Right lobe of liver (tissue), 4 donors: ENCODE data around the gene FGR.

Source experiments
- CTCF ChIP-seq, 4 donors: fragments of 200-600 bp in 3 of 4; fragments of 450-650 bp in 1 of 4; IDR thresholded peaks; one replicate each; pipeline versions ENCODE4 v1.5.1 to v1.8.0; 2016 to 2022; ENCODE audit warnings: antibody characterized with exemption in 4 of 4, mild to moderate bottlenecking in 2 of 4
- POLR2A ChIP-seq: fragments of 450-650 bp; IDR thresholded peaks from one replicate; pipeline ENCODE4 v1.6.1; 2017; ENCODE audit warnings: antibody characterized with exemption, mild to moderate bottlenecking
- donor health status: DM: no; HTN: no; CAD: no.
- donor health status: DM: no; HTN: no; CAD: no.
- donor health status: DM: no; HTN: yes; CAD: no.

GRCh38 chr1:27684176-27684575, 49.2 kb upstream of the FGR start:
- TF ChIP-seq POLR2A: no peak
- TF ChIP-seq CTCF (IDR thresholded peaks at IDR 0.05): no peak
